OCI-LY3 (cell line): ENCODE measurements around the gene MAP3K4.

Experiments
- H2AFZ ChIP-seq: fragments of 200-600, 300-600 bp; shearing (Covaris generic); 2 replicates; pipeline ENCODE4 v1.6.0; 2014; ENCODE audit warnings: antibody characterized with exemption, low read depth, low read length
- H3K27ac ChIP-seq: fragments of 200-600, 300-600 bp; sonication (generic); 2 replicates; pipeline ENCODE4 v1.5.1; 2014; ENCODE audit warnings: mild to moderate bottlenecking, low read length, moderate library complexity, mixed read lengths
- H3K27me3 ChIP-seq: fragments of 200-600, 300-600 bp; sonication (generic); 2 replicates; pipeline ENCODE4 v1.6.1; 2014; ENCODE audit warnings: low read depth, low read length, mixed read lengths
- H3K36me3 ChIP-seq: fragments of 200-600, 300-600 bp; sonication (generic); replicated peaks from 2 replicates; pipeline ENCODE3; 2014; ENCODE audit warnings: low read depth, low read length, mixed read lengths
- H3K4me1 ChIP-seq: fragments of 300-600, 200-600 bp; sonication (generic); 2 replicates; pipeline ENCODE4 v1.6.1; 2014; ENCODE audit warnings: low read length, mixed read lengths
- H3K4me2 ChIP-seq: fragments of 200-600, 300-600 bp; sonication (generic); 2 replicates; pipeline ENCODE4 v1.6.1; 2014; ENCODE audit warnings: low read length, mixed read lengths
- H3K4me3 ChIP-seq: fragments of 300-600, 200-600 bp; sonication (generic); 2 replicates; pipeline ENCODE4 v1.5.1; 2014; ENCODE audit warnings: antibody characterized with exemption, mild to moderate bottlenecking, low read length, moderate library complexity
- H3K79me2 ChIP-seq: fragments of 300-600, 200-600 bp; shearing (Covaris generic); 2 replicates; pipeline ENCODE4 v1.6.1; 2014; ENCODE audit warnings: mild to moderate bottlenecking, low read length, mixed read lengths
- H3K9ac ChIP-seq: fragments of 300-600, 200-600 bp; shearing (Covaris generic); 2 replicates; pipeline ENCODE4 v1.6.0; 2014; ENCODE audit warnings: mild to moderate bottlenecking, low read length, moderate library complexity
- H3K9me3 ChIP-seq: fragments of 200-600, 300-600 bp; shearing (Covaris generic); 2 replicates; pipeline ENCODE4 v1.6.1; 2014; ENCODE audit warnings: low read length, mixed read lengths; ENCODE audit not compliant: insufficient read depth
- H4K20me1 ChIP-seq: fragments of 200-600, 300-600 bp; sonication (generic); 2 replicates; pipeline ENCODE4 v1.6.1; 2016; ENCODE audit warnings: low read length, mixed read lengths; ENCODE audit not compliant: insufficient read depth
- EZH2phosphoT487 ChIP-seq: fragments of 200-600 bp; shearing (Covaris generic); IDR thresholded peaks from 2 replicates; pipeline ENCODE4 v1.6.1; 2018; ENCODE audit warnings: antibody characterized with exemption, mixed run types, low read depth
- TF ChIP-seq, protein P1 (sequence below): fragments of 200-600, 300-600 bp; sonication (generic); IDR thresholded peaks from 2 replicates; pipeline ENCODE4 v1.5.1; 2014; ENCODE audit warnings: antibody characterized with exemption, low read length, low read depth

Gene MAP3K4

DNA sequence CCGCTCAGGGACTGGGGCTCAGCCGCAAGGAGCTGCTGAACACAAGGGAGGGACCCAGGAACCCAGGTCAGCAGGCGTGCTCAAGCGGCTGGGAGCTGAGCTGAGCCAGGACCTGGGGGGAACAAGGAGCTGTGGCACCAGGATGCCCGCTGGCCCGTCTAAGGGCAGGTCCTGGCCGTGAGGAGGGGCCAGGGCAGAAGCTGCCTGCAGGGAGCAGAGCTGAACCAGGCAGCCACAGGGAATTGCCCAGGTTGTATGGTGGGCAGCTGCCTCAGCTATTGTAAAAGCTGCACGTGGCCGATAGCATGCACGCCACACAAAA is 148.9 kb downstream of the MAP3K4 start:
- Histone ChIP-seq H4K20me1 (no peaks in the 10 kb centered on the region), H3K4me3 (no peak overlapping the region), H3K4me1 (peaks cover 11% of the 10 kb centered on the region), H3K9me3 (no peaks in the 10 kb centered on the region), H3K27me3 (no peaks in the 10 kb centered on the region), H2AFZ (no peak overlapping the region), H3K27ac (no peak overlapping the region), H3K36me3 (no peaks in the 10 kb centered on the region), H3K4me2 (no peak overlapping the region), H3K79me2 (no peaks in the 10 kb centered on the region), H3K9ac (no peak overlapping the region)
- TF ChIP-seq EZH2phosphoT487 = no peak
- TF ChIP-seq, protein P1, sequence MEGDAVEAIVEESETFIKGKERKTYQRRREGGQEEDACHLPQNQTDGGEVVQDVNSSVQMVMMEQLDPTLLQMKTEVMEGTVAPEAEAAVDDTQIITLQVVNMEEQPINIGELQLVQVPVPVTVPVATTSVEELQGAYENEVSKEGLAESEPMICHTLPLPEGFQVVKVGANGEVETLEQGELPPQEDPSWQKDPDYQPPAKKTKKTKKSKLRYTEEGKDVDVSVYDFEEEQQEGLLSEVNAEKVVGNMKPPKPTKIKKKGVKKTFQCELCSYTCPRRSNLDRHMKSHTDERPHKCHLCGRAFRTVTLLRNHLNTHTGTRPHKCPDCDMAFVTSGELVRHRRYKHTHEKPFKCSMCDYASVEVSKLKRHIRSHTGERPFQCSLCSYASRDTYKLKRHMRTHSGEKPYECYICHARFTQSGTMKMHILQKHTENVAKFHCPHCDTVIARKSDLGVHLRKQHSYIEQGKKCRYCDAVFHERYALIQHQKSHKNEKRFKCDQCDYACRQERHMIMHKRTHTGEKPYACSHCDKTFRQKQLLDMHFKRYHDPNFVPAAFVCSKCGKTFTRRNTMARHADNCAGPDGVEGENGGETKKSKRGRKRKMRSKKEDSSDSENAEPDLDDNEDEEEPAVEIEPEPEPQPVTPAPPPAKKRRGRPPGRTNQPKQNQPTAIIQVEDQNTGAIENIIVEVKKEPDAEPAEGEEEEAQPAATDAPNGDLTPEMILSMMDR = no peak

DNA sequence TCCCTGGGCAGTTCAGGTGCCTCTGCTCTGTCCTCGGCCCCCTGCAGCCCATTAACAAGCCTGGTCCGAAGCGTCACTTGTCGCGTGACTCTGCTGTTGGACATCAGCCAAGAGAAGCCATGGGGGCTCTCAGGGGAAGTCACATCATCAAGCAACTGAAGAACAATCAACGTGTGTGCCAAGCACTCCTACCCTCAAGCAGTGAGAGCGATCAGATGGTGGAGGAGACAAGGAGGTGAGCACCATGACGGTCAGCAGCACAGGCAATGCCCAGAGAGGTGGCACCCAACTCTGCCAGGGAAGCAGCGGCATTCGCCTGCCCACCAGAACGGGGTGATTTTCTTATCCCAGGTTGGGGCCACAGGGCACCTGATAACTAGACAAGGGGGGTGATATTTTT is 149.6 kb downstream of the MAP3K4 start:
- no peak overlapping the region for H3K4me2 ChIP-seq
- H3K9me3 ChIP-seq = no peaks in the 10 kb centered on the region
- no peaks in the 10 kb centered on the region for H3K27me3 ChIP-seq
- no peak overlapping the region for H3K4me3 ChIP-seq
- H3K4me1 ChIP-seq = peaks cover 4% of the 10 kb centered on the region
- H3K79me2 ChIP-seq = no peaks in the 10 kb centered on the region
- TF ChIP-seq EZH2phosphoT487 = no peak
- H3K9ac ChIP-seq = no peak overlapping the region
- H2AFZ ChIP-seq = no peak overlapping the region
- H3K36me3 ChIP-seq = no peaks in the 10 kb centered on the region
- H4K20me1 ChIP-seq = no peaks in the 10 kb centered on the region
- no peak overlapping the region for H3K27ac ChIP-seq

DNA sequence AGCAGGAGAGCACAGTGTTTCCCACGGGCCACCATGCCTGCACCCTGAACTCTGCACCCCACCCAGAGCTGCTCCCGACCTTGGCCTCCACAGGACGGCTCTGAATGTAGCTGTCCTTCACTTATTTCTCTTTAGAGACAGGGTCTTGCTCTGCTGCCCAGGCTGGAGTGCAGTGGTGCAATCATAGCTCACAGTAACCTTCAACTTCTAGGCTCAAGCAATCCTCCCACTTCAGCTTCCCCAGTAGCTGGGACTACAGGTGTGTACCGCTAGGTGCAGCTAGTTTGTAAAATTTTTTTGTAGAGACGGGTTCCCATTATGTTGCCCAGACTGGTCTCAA is 151.4 kb downstream of the MAP3K4 start:
- Histone ChIP-seq H4K20me1 (no peaks in the 10 kb centered on the region), H3K4me3 (no peak overlapping the region), H3K4me2 (no peak overlapping the region), H3K27ac (no peak overlapping the region), H2AFZ (no peak overlapping the region), H3K79me2 (no peaks in the 10 kb centered on the region), H3K9me3 (no peaks in the 10 kb centered on the region), H3K4me1 (no peaks in the 10 kb centered on the region), H3K36me3 (no peaks in the 10 kb centered on the region), H3K27me3 (no peaks in the 10 kb centered on the region), H3K9ac (no peak overlapping the region)
- TF ChIP-seq EZH2phosphoT487 = no peak
- TF ChIP-seq, protein P1 = no peak

DNA sequence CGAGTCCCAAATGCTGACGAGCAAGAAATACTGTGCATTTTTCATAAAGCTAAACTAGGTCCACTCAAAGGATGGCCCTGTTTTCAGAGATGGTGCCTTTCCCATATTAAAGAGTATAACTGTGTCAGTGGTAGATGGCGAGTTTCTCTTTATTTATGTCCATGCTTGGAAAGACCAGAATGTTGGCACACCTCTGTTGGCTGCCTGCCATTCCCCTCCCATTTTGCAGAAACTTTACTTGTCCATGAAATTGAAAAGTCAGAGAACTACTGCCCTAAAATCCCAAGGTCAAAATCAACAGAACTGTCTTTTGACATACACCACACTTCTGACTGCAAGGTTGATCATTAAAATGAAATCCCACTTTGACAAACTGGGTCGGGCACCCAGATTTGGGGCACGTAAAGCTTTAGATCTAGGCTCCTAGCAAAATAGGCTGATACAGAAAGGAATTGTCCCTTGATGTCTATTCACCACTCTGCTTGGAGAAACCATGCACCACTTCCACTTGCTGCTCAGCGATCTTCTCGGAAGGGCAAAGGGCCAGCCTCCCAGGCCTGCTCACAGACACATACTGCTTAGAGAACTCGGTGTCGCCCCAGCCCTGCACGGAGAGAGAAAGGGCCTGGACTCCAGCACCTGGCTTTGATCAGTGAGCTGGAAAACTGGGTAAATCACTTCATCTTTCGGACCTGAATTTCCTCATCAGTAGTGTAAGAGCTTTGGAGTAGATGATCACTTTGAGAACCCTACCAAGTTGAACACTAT is 152.3 kb downstream of the MAP3K4 start:
- TF ChIP-seq EZH2phosphoT487 = no peak
- TF ChIP-seq, protein P1 = no peak
- Histone ChIP-seq H4K20me1 (no peaks in the 10 kb centered on the region), H3K9me3 (no peaks in the 10 kb centered on the region), H3K4me3 (no peak overlapping the region), H3K36me3 (no peaks in the 10 kb centered on the region), H3K27ac (no peak overlapping the region), H3K9ac (no peak overlapping the region), H3K79me2 (no peaks in the 10 kb centered on the region), H2AFZ (no peak overlapping the region), H3K4me2 (no peak overlapping the region), H3K4me1 (no peaks in the 10 kb centered on the region), H3K27me3 (no peaks in the 10 kb centered on the region)
